Thyroid gland (tissue), 4 donors: ENCODE measurements around the gene EFNB2.

ENCODE experiments used
- CTCF ChIP-seq, 6 experiments: fragments of 200-600 bp in 3 of 6; fragments of 450-650 bp in 3 of 6; sonication (generic) in 3 of 6; IDR thresholded peaks; one replicate each; pipeline ENCODE4 v1.5.1; 2016 to 2019; ENCODE audit warnings: antibody characterized with exemption in 6 of 6, mild to moderate bottlenecking in 2 of 6, inconsistent platforms in 1 of 6, moderate library complexity in 1 of 6
- POLR2A ChIP-seq, 2 donors: fragments of 450-650 bp; IDR thresholded peaks; one replicate each; pipeline ENCODE4 v1.6.1; 2017; ENCODE audit warnings: antibody characterized with exemption in 2 of 2, mild to moderate bottlenecking in 2 of 2, moderate library complexity in 1 of 2

GRCh38 chr13:106468207-106468606 lies 67.3 kb downstream of the EFNB2 start:
- TF ChIP-seq POLR2A (IDR thresholded peaks at IDR 0.05) = no peak
- TF ChIP-seq CTCF (IDR thresholded peaks at IDR 0.05) = no peak
